ENCODE results near the gene HNRNPUL2. TPM values are rescaled to one million over a fixed set of nuclear protein-coding genes. Genes with fewer than 3 reads are reported as not detected.
A peak's percentile ranks its signal among the peaks of the same experiment; 100 is the strongest.

The HNRNPUL2 gene
- polyA plus RNA-seq, 1 donor from 2014 or later = 27.5 TPM

- no peak for TF ChIP-seq POLR2AphosphoS5 (IDR thresholded peaks at IDR 0.05)
- TF ChIP-seq REST (IDR thresholded peaks at IDR 0.05; ENCODE audit: borderline replicate concordance) = no peak
- no peak for TF ChIP-seq SMC3 (conservative IDR thresholded peaks at IDR 0.05; ENCODE audit: poor library complexity)
- no peak for TF ChIP-seq RAD21 (conservative IDR thresholded peaks at IDR 0.05)
- TF ChIP-seq MXI1 (conservative IDR thresholded peaks at IDR 0.05; ENCODE audit: poor library complexity, severe bottlenecking) = no peak
- TF ChIP-seq CTCF (IDR thresholded peaks at IDR 0.05; ENCODE audit: poor library complexity, severe bottlenecking) = no peak
- no peak for TF ChIP-seq EZH2 (IDR thresholded peaks at IDR 0.05; ENCODE audit: borderline replicate concordance, insufficient read depth, low read length, poor library complexity, severe bottlenecking)
- TF ChIP-seq EP300 (conservative IDR thresholded peaks at IDR 0.05; ENCODE audit: poor library complexity, severe bottlenecking) = no peak
- no peak for TF ChIP-seq TAF1 (IDR thresholded peaks at IDR 0.05; ENCODE audit: low read depth)
- Histone ChIP-seq H3K36me3 (ENCODE audit: insufficient read depth, low read length) (peaks cover 11% of the 10 kb centered on the region), H3K9me2 (ENCODE audit: insufficient read depth, low read length) (no peaks in the 10 kb centered on the region), H3K9me3 (ENCODE audit: low read length) (no peaks in the 10 kb centered on the region), H4K20me1 (ENCODE audit: insufficient read depth) (no peaks in the 10 kb centered on the region), H2AFZ (ENCODE audit: low read depth, low read length) (peak overlapping the region; percentile 71), H3K4me3 (ENCODE audit: low read length) (peak overlapping the region; percentile 75), H3K27ac (ENCODE audit: low read length) (peak overlapping the region; percentile 96), H3F3A (ENCODE audit: insufficient read depth, low read length, poor library complexity, severe bottlenecking) (peaks cover 6% of the 10 kb centered on the region), H3K4me2 (ENCODE audit: low read length) (peak overlapping the region; percentile 94), H3K9ac (ENCODE audit: low read length) (peak overlapping the region; percentile 99), H3K27me3 (ENCODE audit: insufficient read depth, low read depth, low read length) (no peaks in the 10 kb centered on the region), H3K79me2 (replicated peaks; ENCODE audit: insufficient read depth, low read length) (peaks cover 35% of the 10 kb centered on the region)
Observed at GRCh38 chr11:62710001-62710345, 17.3 kb downstream of the HNRNPUL2 start.

GRCh38 chr11:62709247-62710000 lies 17.8 kb downstream of the HNRNPUL2 start:
- TF ChIP-seq REST (IDR thresholded peaks at IDR 0.05; ENCODE audit: borderline replicate concordance) (peak; percentile 17), RAD21 (conservative IDR thresholded peaks at IDR 0.05) (peak; percentile 31), EP300 (conservative IDR thresholded peaks at IDR 0.05; ENCODE audit: poor library complexity, severe bottlenecking) (no peak), EZH2 (IDR thresholded peaks at IDR 0.05; ENCODE audit: borderline replicate concordance, insufficient read depth, low read length, poor library complexity, severe bottlenecking) (no peak), MXI1 (conservative IDR thresholded peaks at IDR 0.05; ENCODE audit: poor library complexity, severe bottlenecking) (peak; percentile 74), SMC3 (conservative IDR thresholded peaks at IDR 0.05; ENCODE audit: poor library complexity) (peak; percentile 46), TAF1 (IDR thresholded peaks at IDR 0.05; ENCODE audit: low read depth) (no peak), CTCF (IDR thresholded peaks at IDR 0.05; ENCODE audit: poor library complexity, severe bottlenecking) (peak; percentile 53), POLR2AphosphoS5 (IDR thresholded peaks at IDR 0.05) (peak; percentile 95)
- Histone ChIP-seq H3K27ac (ENCODE audit: low read length) (peak overlapping the region; percentile 96), H3K9ac (ENCODE audit: low read length) (peak overlapping the region; percentile 99), H3K27me3 (ENCODE audit: insufficient read depth, low read depth, low read length) (no peaks in the 10 kb centered on the region), H3F3A (ENCODE audit: insufficient read depth, low read length, poor library complexity, severe bottlenecking) (peaks cover 6% of the 10 kb centered on the region), H3K9me3 (ENCODE audit: low read length) (no peaks in the 10 kb centered on the region), H3K9me2 (ENCODE audit: insufficient read depth, low read length) (no peaks in the 10 kb centered on the region), H3K79me2 (replicated peaks; ENCODE audit: insufficient read depth, low read length) (peaks cover 40% of the 10 kb centered on the region), H3K36me3 (ENCODE audit: insufficient read depth, low read length) (peaks cover 11% of the 10 kb centered on the region), H4K20me1 (ENCODE audit: insufficient read depth) (no peaks in the 10 kb centered on the region), H2AFZ (ENCODE audit: low read depth, low read length) (peak overlapping the region; percentile 71), H3K4me3 (ENCODE audit: low read length) (peak overlapping the region; percentile 75), H3K4me2 (ENCODE audit: low read length) (peak overlapping the region; percentile 98)

Data from neural cell (in vitro differentiated cells).